GM18502 (cell line): ENCODE measurements around the gene C18orf63.
"Not testable (repeated sequence)": the region's sequence is repeated elsewhere in the genome, so short reads cannot be mapped to it uniquely, and the experiment has no call there.

ENCODE experiments used
- ATAC-seq: cut with Tn5 transposase; IDR thresholded peaks from one replicate; pipeline ENCODE4 v1.9.1; 2021; ENCODE audit warnings: mild to moderate bottlenecking; ENCODE audit not compliant: unreplicated experiment, poor library complexity

The C18orf63 gene

DNA sequence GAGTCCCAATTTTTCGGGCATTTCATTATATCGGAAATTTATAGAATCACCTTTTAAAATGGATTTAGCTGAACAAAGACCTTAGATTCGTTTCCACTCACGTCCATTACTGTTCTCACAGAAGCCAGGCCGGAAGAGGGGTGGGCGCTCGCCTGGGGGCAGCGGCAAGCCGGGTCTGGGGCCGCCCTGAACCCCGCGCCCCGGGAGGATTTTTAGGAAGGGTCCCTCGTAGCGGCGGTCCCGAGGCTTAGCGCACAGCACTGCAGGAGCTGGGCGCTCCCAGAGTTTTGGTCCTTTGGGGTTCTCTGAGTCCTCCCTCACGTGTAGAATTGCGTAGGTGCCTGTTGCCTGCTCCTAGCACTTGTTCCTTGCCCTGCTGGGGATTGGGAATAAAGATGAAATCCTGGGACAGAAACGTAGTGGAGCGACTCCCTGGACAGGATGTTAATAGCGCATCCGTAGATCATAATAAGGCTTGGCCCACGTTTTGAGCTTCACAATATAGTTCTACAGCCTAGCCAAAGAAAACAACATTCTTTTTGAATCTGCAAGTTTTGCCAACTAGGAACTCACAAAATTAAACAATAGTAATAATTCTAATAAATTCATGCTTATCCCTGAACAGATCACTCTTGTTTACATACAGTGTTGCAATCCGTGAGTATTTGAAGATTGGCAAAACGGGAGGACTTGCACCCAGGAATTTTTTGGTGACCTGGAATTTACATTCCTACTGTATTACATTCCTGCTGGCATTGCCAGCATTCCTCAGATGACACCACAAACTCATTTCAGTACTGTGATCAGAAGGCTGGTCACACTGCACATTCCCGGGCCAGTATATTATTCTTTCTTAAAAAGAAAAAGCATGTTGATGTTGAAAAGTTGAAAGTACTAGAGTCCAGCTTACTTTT is 875 bp downstream of the C18orf63 start:
- ATAC-seq, result no peak

DNA sequence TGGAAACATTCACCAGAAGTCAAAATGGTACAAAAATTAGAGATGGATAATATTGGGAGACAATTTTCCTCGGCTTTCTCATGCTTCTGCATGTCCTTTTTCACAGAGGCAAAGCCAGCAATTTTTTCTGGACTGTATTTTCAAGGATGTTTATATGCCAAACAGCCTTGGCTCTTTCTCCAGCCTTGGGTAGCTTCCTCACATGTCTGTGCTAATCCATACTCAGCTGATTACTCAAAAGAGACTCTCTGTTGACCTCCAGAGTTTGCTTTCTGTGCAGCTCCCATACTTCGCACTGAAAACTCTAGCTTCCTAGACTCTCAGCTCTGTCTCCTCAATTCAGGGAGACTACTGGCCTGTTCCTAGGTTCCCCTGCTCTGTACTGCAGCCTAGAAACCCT is 10.6 kb downstream of the C18orf63 start:
- ATAC-seq, result no peak

DNA sequence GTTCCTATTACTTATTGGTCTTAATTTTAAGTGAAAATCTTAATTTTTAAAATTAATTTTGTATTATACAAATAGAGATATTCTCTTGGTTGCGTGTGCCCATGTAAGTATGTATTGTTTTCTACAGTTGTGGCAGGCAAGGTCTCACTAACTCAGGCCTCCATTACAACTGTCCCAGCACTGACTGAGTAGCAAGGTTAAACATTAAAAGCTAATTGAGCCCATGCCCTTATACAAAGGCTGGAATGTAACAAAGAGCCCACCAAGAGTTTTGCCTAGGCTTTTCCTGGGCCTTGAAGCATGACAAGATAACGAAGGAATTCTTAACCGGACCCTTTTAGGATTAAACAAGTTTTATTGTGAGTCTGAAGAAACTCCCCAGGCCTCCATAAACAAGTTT is 11.2 kb downstream of the C18orf63 start:
- not testable (repeated sequence) for ATAC-seq

GRCh38 chr18:74328206-74328605 is 12.6 kb downstream of the C18orf63 start:
- ATAC-seq, result no peak

GRCh38 chr18:74329688-74330205 is 14.1 kb downstream of the C18orf63 start:
- ATAC-seq, result no peak

GRCh38 chr18:74331404-74331803 is 15.8 kb downstream of the C18orf63 start:
- ATAC-seq, result peak; percentile 46

DNA sequence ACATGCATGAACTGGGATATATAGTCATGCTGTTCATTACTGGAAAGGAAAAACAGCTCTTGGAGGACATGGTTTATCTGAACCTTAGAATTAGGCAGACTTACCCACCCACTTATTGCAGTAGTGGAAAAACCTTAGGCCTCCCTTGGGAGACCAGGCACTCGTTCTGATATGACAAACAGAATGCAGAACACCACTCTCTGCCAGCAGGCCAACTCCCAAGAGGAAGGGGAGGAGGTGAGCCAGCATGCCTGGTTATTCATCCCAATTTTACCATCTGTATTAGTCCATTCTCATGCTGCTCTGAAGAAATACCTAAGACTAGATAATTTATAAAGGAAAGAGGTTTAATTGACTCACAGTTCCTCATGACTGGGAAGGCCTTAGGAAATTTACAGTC is 17.5 kb downstream of the C18orf63 start:
- no peak for ATAC-seq

- peak; percentile 80 for ATAC-seq
These were observed 18.7 kb downstream of the C18orf63 start for GRCh38 chr18:74334242-74334893.

DNA sequence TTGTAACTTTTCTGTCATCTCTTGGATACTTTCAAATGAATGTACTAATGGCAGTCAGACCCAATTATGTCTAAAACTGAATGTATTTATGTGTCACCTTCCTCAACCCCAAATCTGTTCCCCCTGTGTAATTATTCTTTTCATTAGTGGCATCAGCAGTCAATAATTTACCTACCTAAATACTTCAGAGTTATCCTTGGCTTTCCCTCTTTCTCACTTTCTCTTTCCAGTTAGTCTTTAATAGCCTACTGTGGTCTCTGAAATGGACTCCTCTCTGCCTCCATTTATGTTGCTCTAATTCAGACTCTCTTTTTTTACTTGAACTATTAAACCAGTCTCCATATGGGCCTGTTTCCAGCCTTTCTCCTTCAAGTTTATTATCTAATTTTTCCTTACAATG is 21.0 kb downstream of the C18orf63 start:
- ATAC-seq, result no peak

DNA sequence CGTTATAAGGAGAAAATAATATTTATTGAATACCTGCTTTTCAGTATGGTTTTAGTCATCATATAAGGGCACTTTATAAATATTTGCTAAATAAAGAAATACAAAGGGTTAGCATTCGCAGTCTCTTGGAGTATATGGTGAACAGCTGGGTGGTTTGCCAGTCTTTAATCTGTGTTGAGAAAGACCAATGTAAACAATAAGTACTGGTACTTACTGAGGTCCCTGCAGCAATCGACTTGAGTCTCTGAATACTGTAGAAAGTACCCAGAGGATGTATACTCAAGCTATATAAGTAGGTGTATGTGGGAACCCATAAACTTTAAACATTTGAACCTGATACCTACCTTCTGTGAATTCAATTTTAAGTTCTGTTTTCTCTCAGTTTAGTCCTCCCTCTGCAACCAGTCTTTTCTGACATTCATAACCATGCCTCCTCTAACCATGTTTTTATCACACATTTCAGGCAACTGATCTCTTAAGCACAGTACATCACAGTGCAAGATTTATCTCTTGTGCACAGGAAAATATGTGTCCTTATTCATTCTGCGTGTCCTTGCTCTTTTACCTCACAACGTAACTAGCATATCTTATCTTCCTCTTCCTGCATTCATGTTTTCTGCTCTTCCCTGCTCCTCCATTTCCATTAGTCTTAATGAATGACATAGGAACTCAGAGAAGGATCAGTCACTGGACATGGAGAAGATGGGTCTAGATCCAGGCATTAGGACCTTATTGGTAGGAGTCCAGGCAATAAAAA is 21.7 kb downstream of the C18orf63 start:
- no peak for ATAC-seq

- ATAC-seq, result no peak
These were observed 22.3 kb downstream of the C18orf63 start for GRCh38 chr18:74337912-74338309.

DNA sequence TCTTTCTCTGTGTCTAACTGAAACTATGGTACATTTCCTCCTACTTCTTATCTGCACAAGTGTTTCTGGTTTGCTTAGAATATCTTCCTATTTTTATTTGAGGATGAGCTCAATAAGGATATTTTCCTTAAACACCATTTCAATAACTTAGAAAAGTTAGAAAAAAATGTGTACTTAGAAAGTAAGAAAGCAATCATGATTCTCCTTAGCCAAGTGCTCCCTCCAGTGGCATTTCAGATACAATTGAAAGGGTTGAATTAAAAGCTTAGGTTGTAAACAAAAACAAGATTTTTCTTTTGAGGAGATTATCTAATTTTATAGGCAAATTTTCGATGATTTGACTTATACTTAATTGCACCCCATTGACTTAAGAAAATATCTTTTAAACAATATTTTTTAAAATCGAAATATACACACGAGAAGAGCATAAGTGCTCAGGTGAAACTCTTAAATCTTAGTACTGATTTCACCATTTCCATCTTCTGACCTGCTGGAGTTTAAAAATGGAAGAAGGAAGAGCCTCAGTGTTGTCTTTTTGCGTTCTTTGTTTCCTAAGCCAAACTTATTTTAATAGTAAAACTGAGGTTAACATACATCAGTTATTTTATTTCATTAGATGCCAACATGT is 26.9 kb downstream of the C18orf63 start:
- no peak for ATAC-seq

DNA sequence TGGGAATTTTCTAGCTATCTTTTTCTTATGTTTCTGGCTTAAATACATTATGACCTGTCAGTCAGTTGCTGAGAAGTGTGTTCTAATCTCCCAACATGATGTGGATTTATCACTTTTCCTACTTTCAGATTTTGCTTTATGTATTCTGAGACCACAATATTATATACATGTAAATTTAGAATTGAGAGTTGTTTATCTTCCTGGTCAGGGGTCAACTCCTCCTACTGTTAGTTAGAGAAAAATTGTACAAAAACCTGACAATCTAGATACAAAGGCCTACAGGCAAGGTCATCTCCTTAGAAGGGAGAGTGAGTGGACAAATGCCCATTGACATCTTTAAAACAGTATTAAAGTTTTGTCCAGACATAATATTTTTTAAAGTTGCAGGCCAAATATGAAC is 30.6 kb downstream of the C18orf63 start:
- no peak for ATAC-seq

- ATAC-seq, result no peak
These were observed 32.9 kb downstream of the C18orf63 start for GRCh38 chr18:74348581-74348980.

- peak; percentile 82 for ATAC-seq
These were observed 35.7 kb downstream of the C18orf63 start for GRCh38 chr18:74351354-74351753.

DNA sequence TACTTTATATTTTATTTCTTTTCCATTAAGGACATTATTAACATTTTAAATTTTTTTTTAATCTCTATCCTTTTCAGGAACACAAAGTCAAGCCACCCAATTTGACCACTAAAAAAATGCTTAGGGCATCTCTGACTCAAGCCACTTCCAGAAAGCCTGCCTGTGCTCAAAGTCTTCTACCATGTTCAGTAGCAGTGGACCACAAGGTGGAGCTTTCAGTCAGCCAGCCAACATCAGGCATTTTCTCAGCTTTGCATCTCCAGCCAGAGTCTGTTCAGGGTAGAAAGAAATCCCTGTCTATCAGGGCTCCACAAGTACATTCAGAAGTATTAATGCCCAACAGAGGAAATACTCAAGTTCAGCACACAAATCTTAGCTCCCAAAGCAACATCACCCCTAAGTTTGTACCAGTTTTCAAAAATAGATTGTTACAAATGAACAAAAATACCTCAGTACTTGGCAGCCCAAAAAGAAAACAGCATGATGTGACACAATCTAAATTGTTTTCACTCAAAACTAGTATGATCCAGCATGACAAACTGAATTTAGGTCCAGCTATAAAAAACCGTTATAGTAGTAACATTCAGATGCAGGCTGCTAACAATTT is 37.6 kb downstream of the C18orf63 start:
- ATAC-seq, result peak; percentile 75

- ATAC-seq, result no peak
These were observed 41.3 kb downstream of the C18orf63 start for GRCh38 chr18:74356959-74357358.

DNA sequence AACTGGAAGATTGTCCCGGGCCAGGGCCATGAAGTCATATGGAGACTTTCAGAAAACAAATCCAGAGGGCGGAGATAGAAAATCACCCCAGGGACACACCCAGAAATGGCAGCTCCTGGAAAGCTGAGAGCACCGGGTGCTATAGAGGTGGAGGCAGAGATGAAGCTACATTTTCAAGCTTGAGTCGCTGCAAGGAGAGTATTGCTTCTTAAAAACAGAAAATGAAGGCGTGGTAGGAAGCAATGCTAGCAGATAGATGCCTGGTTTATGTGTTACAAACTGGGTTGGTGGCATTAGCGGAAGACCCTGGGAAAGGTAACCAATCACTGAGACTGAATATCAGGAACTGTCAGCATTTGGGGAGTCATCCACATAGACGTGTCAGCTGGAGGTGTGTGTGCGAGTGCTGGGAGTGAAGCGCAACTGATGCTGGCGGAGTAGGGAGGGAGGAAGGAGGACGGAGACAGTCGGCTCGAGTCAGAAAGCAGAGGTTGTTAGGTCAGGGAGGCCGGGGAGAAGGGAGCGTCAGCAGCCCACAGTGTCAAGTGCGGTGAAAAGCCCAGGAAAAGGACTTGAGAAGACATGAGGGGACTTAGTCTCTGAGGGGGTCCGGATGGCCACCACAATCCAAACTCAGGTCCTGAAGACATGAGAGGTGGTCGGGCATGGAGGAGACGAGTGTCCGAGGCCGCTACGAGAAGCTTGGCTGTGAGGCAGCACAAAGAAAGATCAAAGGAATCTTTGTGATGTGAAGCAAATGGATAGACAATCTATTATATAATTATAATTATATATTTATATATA is 45.4 kb downstream of the C18orf63 start:
- ATAC-seq, result no peak

- ATAC-seq, result no peak
These were observed 52.3 kb downstream of the C18orf63 start for GRCh38 chr18:74367905-74368304.
